Uterus (tissue), 4 donors: ENCODE results near the gene FAM241A. TPM values are rescaled to one million over a fixed set of nuclear protein-coding genes. Genes with fewer than 3 reads are reported as not detected.

Experiments used
- DNase-seq, 2 donors: peaks; one replicate each; pipeline ENCODE4 v3.0.0-alpha.2; 2019 to 2020
- H3K27ac ChIP-seq, 2 donors: fragments of 200-600 bp; sonication (generic); 1 replicate in 1 of 2; 2 replicates in 1 of 2; pipeline ENCODE4 v1.5.1; 2016 to 2018
- H3K27me3 ChIP-seq, 2 donors: fragments of 200-600 bp; sonication (generic); one replicate each; pipeline ENCODE4 v1.5.1; 2018 to 2019; ENCODE audit warnings: control low read depth in 1 of 2
- H3K36me3 ChIP-seq, 2 donors: fragments of 200-600 bp; sonication (generic); one replicate each; pipeline ENCODE4 v1.5.1; 2019; ENCODE audit warnings: control low read depth in 1 of 2
- H3K4me1 ChIP-seq, 2 donors: fragments of 200-600 bp; sonication (generic); one replicate each; pipeline ENCODE4 v1.5.1; 2018 to 2019; ENCODE audit warnings: control low read depth in 1 of 2
- H3K4me3 ChIP-seq, 2 donors: fragments of 200-600 bp; sonication (generic); 1 replicate in 1 of 2; 2 replicates in 1 of 2; pipeline ENCODE4 v1.5.1; 2018 to 2019; ENCODE audit warnings: mild to moderate bottlenecking in 1 of 2
- H3K9me3 ChIP-seq, 2 donors: fragments of 200-600 bp; sonication (generic); one replicate each; pipeline ENCODE4 v1.5.1; 2019; ENCODE audit warnings: control low read depth in 1 of 2
- CTCF ChIP-seq, 4 experiments: fragments of 200-600 bp in 2 of 4; fragments of 450-650 bp in 2 of 4; sonication (generic) in 2 of 4; IDR thresholded peaks; one replicate each; pipeline ENCODE4 v1.5.1; 2016 to 2019; ENCODE audit warnings: antibody characterized with exemption in 4 of 4, mild to moderate bottlenecking in 2 of 4, moderate library complexity in 1 of 4
- POLR2A ChIP-seq, 2 donors: fragments of 450-650 bp; IDR thresholded peaks; one replicate each; pipeline ENCODE4 v1.6.1; 2016; ENCODE audit warnings: antibody characterized with exemption in 2 of 2, mild to moderate bottlenecking in 1 of 2, moderate library complexity in 1 of 2
- intact Hi-C: fragments of 100-400 bp; cut with DNase I; formaldehyde crosslinking; loops from one replicate; pipeline ENCODE4 v1.15.1; 2023; ENCODE audit warnings: low total_unique reads
- total RNA-seq, 4 donors: library from RNA; depleted of rRNA in 3 of 4; stranded (reverse); fragments of >200 nt in 3 of 4; gene quantifications; one replicate each; pipeline versions ENCODE4 v1.1.0 to v1.2.4, GENCODE V29; 2014 to 2023
- donor health status: DM: yes; HTN: yes; CAD: no.

The FAM241A gene
- total RNA-seq: 1 to 10 TPM; 2.3 to 8.5 (median 3.5) TPM

- no peaks in the 10 kb centered on the region for H3K36me3 ChIP-seq
- no peaks in the 10 kb centered on the region for H3K4me1 ChIP-seq
- peak; percentile 85 to 92 for DNase-seq
- no peaks in the 10 kb centered on the region for H3K27me3 ChIP-seq
- TF ChIP-seq POLR2A (IDR thresholded peaks at IDR 0.05): peak; percentile 90
- peak in 1 of 4 experiments; percentile 3 for TF ChIP-seq CTCF (IDR thresholded peaks at IDR 0.05)
- H3K4me3 ChIP-seq: peak within 1 kb of the TSS; percentile 54 to 97
- H3K9me3 ChIP-seq: no peaks in the 10 kb centered on the region
- intact Hi-C loops: no loop called here
- H3K27ac ChIP-seq: peak within 1 kb of the TSS; percentile 82 to 92
Measured at GRCh38 chr4:112145326-112145789, at the start of gene FAM241A. TSS of gene FAM241A (plus strand) at chr4:112145454. CDS start at chr4:112145581, 127 bp downstream.

- H3K4me1 ChIP-seq: no peaks in the 10 kb centered on the region
- no peaks in the 10 kb centered on the region for H3K9me3 ChIP-seq
- no peak overlapping the region for H3K27ac ChIP-seq
- no peak overlapping the region for H3K4me3 ChIP-seq
- H3K36me3 ChIP-seq: no peaks in the 10 kb centered on the region
- DNase-seq: no peak
- no peaks in the 10 kb centered on the region for H3K27me3 ChIP-seq
- TF ChIP-seq POLR2A (IDR thresholded peaks at IDR 0.05): no peak
- no peak for TF ChIP-seq CTCF (IDR thresholded peaks at IDR 0.05)
- intact Hi-C loops: no loop called here
Measured at GRCh38 chr4:112098841-112099530, 46.3 kb upstream of the FAM241A start.

- H3K4me1 ChIP-seq: no peaks in the 10 kb centered on the region
- H3K27me3 ChIP-seq: no peaks in the 10 kb centered on the region
- DNase-seq: no peak
- intact Hi-C loops: loop anchor here (10.0 kb wide), 1 partner anchor 135 kb away; the partner anchor contains the start of gene AP1AR
- H3K9me3 ChIP-seq: no peaks in the 10 kb centered on the region
- H3K4me3 ChIP-seq: no peak overlapping the region
- H3K36me3 ChIP-seq: no peaks in the 10 kb centered on the region
- H3K27ac ChIP-seq: no peak overlapping the region
- TF ChIP-seq POLR2A (IDR thresholded peaks at IDR 0.05) (no peak), CTCF (IDR thresholded peaks at IDR 0.05) (peak; percentile 53 to 62 (median 60))
Measured at GRCh38 chr4:112099701-112100297, 45.5 kb upstream of the FAM241A start.

- DNase-seq: no peak
- H3K9me3 ChIP-seq: no peaks in the 10 kb centered on the region
- intact Hi-C loops: loop anchor here (10.0 kb wide), 1 partner anchor 132 kb away; the partner anchor contains the start of gene AP1AR
- TF ChIP-seq CTCF (IDR thresholded peaks at IDR 0.05) (no peak), POLR2A (IDR thresholded peaks at IDR 0.05) (no peak)
- no peaks in the 10 kb centered on the region for H3K36me3 ChIP-seq
- H3K4me1 ChIP-seq: no peaks in the 10 kb centered on the region
- H3K4me3 ChIP-seq: no peak overlapping the region
- H3K27ac ChIP-seq: no peak overlapping the region
- H3K27me3 ChIP-seq: no peaks in the 10 kb centered on the region
Measured at GRCh38 chr4:112102875-112103370, 42.3 kb upstream of the FAM241A start.
